Ishikawa (cell line): ENCODE results near the gene PPP3R2.

Source experiments
- CEBPB ChIP-seq: IDR thresholded peaks from 2 replicates; pipeline ENCODE4 v1.6.1; 2012
- CREB1 ChIP-seq: IDR thresholded peaks from 2 replicates; pipeline ENCODE4 v1.6.1; 2012; ENCODE audit warnings: low read depth
- EGR1 ChIP-seq: IDR thresholded peaks from 2 replicates; pipeline ENCODE4 v1.6.1; 2012
- EP300 ChIP-seq: IDR thresholded peaks from 2 replicates; pipeline ENCODE4 v1.6.1; 2012; ENCODE audit warnings: borderline replicate concordance
- FOXM1 ChIP-seq: IDR thresholded peaks from 2 replicates; pipeline ENCODE4 v1.6.1; 2012; ENCODE audit warnings: low read depth, borderline replicate concordance
- NFIC ChIP-seq: IDR thresholded peaks from 2 replicates; pipeline ENCODE4 v1.6.1; 2012
- RAD21 ChIP-seq: IDR thresholded peaks from 2 replicates; pipeline ENCODE4 v1.6.1; 2012; ENCODE audit warnings: low read depth
- REST ChIP-seq: IDR thresholded peaks from 2 replicates; pipeline ENCODE4 v1.6.1; 2012; ENCODE audit warnings: low read depth, mild to moderate bottlenecking
- TAF1 ChIP-seq: IDR thresholded peaks from 2 replicates; pipeline ENCODE4 v1.6.1; 2012; ENCODE audit warnings: low read depth, mild to moderate bottlenecking
- TCF12 ChIP-seq: IDR thresholded peaks from 2 replicates; pipeline ENCODE4 v1.6.1; 2012; ENCODE audit warnings: low read depth
- TEAD4 ChIP-seq: IDR thresholded peaks from 2 replicates; pipeline ENCODE4 v1.6.1; 2012
- YY1 ChIP-seq: IDR thresholded peaks from 2 replicates; pipeline ENCODE4 v1.6.1; 2012; ENCODE audit warnings: low read depth
- ZBTB7A ChIP-seq: IDR thresholded peaks from 2 replicates; pipeline ENCODE4 v1.6.1; 2012; ENCODE audit warnings: low read depth
- TF ChIP-seq, protein P1 (sequence below): IDR thresholded peaks from 2 replicates; pipeline ENCODE4 v1.6.1; 2012
- TF ChIP-seq, protein P2 (sequence below): IDR thresholded peaks from 2 replicates; pipeline ENCODE4 v1.6.1; 2012

Gene PPP3R2

GRCh38 chr9:101561740-101562139 is 33.0 kb downstream of the PPP3R2 start:
- TF ChIP-seq REST (no peak), TEAD4 (no peak), FOXM1 (no peak), EP300 (no peak), YY1 (no peak), EGR1 (no peak), CEBPB (no peak), ZBTB7A (no peak), RAD21 (no peak), TAF1 (no peak), NFIC (no peak), TCF12 (no peak)
- TF ChIP-seq, protein P1, sequence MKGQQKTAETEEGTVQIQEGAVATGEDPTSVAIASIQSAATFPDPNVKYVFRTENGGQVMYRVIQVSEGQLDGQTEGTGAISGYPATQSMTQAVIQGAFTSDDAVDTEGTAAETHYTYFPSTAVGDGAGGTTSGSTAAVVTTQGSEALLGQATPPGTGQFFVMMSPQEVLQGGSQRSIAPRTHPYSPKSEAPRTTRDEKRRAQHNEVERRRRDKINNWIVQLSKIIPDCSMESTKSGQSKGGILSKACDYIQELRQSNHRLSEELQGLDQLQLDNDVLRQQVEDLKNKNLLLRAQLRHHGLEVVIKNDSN: no peak
- TF ChIP-seq, protein P2, sequence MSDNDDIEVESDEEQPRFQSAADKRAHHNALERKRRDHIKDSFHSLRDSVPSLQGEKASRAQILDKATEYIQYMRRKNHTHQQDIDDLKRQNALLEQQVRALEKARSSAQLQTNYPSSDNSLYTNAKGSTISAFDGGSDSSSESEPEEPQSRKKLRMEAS: no peak

DNA sequence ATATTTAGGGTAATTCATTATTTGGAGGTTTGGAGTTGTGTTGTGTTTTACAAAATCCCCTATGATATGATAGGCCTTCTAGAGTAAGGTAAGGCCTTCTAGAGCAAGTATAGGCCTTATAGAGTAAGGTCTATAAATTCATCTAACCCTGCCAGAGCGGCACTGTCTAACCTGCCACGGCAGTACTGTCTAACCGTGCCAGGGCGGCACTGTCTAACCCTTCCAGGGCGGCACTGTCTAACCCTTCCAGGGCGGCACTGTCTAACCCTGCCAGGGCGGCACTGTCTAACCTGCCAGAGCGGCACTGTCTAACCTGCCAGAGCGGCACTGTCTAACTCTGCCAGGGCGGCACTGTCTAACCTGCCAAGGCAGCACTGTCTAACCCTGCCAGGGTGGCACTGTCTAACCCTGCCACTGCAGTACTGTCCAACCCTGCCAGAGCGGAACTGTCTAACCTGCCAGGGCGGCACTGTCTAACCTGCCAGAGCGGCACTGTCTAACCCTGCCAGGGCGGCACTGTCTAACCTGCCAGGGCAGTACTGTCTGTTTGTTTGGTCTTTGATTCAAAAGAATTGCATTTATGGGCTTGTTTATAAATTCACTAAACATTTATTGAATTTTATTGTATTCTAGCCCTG is 51.6 kb downstream of the PPP3R2 start:
- TF ChIP-seq ZBTB7A: no peak
- TF ChIP-seq EP300: no peak
- no peak for TF ChIP-seq TAF1
- TF ChIP-seq TCF12: no peak
- TF ChIP-seq, protein P2: no peak
- TF ChIP-seq NFIC: no peak
- TF ChIP-seq EGR1: no peak
- no peak for TF ChIP-seq CREB1
- TF ChIP-seq YY1: no peak
- TF ChIP-seq CEBPB: no peak
- TF ChIP-seq TEAD4: no peak
- TF ChIP-seq, protein P1: no peak
- no peak for TF ChIP-seq FOXM1
- no peak for TF ChIP-seq RAD21
- TF ChIP-seq REST: no peak
